ENCODE data around the gene SLC8B1.

SLC8B1 gene

GRCh38 chr12:113248842-113249435, 86.0 kb downstream of the SLC8B1 start:
- no peak overlapping the region for H3K4me3 ChIP-seq (ENCODE audit: low read depth, low read length)
- no peak for TF ChIP-seq CTCF (IDR thresholded peaks at IDR 0.05; ENCODE audit: borderline replicate concordance, insufficient read depth, low read depth, low read length)

Data from GM12875 (cell line).